ENCODE measurements around the gene GNPTG.

GNPTG gene

DNA sequence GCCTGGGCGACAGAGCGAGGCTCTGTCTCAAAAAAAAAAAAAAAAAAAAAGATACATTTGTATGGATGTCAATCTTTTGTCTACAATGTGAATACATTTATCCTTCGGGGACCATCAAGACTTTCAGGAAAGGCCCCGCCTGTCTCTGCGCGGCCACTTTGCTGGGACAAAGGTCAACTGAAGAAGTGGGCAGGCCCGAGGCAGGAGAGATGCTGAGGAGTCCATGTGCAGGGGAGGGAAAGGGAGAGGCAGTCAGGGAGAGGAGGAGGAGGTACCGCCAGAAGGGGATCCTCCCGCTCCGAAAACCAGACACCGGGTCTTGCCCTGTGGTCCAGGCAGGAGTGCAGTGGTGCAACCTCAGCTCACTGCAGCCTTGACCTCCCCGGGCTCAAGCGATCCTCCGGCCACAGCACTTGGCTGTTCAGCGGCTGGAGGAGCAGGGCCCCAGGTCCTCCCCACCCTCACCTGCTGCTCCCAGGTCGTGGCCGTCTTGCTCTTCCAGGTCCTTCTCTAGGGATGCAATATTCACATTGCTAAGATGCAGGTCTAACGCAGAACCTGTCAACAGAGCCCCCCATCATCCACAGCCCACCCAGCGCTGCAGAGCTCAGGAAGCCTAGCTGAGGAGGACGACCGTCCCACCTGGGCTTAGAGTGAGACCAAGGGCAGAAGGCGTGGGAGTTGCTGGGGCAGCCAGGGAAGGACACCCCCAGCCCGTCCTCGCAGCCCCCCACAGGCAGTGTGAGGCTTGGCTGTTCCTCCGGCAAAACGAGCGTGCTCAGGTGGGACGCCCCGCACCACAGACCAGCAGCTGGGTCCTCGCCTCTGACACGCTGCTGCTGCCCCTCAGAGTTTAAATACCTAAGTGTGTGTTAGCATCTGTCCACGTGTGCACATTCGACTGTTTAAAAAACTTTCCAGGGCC, 19.6 kb downstream of the GNPTG start:
- DNase-seq: no peak

DNA sequence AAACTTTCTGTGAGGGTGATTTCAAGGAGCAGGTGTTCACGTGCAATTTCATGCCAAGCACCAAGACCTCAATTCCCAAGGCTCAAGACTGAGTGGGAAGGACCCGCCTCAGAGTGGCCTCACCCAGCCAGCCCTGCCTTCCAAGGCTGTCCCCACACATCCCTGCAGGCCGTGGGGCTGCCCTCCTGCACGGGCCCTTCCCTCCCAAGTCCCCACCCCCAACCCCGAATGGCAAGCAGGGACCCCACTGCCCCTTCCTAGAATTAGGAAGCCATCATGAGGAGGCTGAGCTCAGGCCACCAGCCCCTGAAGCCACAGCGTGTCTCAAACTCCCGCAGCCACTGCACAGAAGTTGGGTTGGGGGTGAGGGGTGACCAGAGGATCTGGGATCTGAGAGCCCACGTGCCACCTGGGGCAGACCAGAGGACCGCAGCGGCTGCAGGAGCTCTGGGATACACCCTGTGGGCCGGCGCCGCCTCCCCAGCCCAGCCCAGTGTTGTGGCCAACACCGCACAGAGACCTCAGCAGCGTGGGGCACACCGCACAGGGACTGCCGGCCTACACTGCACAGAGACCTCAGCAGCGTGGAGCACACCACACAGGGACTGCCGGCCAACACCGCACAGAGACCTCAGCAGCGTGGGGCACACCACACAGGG, 20.7 kb downstream of the GNPTG start:
- DNase-seq: no peak

DNA sequence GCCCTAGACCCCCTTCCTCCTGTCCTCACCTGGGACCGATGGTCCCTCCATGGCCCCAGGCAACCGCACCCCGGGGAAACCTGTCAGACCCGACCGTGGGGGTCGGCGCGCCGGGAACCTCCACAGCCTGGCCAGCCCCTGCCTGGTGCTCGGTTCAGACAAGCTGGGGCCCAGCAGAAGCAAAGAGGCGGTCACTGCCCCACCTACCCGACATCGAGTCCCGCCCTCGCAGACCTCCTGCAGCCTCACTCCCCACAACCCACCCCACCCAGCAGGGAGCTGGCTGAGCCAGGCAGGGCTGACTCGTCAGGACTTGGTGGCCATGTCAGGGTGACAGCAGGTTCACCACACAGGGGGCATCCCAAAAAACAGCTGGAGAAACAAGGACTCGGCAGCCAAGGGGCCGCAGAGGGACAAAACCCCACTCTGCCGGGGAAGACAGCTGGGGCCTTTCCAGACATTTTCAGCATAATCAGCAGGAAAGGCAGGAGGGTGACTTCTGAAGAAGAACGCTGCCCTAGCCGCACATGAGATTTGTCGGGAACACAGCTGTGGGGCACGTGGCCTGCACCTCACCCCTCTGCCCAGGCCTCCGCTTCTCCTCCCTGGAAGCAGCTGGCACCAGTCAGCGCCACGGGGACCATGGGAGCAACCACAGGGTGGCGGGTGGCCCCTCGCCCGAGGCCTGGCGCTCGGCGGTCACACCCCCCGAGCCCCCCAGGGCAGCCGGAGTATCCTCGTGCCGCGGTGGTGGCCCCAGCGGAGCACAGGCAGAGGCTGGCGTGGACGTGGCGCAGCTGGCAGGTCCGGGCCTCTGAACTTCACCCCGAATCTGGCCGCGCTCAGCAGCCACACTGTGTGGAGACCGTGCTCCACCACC, 22.9 kb downstream of the GNPTG start:
- DNase-seq: no peak

DNA sequence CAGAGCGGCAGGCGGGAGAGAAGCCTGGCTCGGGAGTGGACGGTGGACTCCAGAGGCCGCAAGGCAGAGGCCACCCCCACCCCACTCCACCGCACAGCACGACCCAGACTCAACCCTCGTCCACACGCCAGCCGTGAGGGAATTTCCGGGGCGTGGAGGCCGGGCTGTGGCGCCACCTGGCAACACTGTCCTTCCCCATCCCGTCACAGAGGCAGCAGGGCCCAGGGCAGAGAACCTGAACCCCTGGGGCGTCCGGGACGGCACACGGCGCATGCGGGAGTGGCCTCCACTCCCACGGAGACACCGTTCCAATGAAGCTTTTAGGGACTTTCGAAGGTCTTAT, 23.5 kb downstream of the GNPTG start:
- no peak for DNase-seq

DNA sequence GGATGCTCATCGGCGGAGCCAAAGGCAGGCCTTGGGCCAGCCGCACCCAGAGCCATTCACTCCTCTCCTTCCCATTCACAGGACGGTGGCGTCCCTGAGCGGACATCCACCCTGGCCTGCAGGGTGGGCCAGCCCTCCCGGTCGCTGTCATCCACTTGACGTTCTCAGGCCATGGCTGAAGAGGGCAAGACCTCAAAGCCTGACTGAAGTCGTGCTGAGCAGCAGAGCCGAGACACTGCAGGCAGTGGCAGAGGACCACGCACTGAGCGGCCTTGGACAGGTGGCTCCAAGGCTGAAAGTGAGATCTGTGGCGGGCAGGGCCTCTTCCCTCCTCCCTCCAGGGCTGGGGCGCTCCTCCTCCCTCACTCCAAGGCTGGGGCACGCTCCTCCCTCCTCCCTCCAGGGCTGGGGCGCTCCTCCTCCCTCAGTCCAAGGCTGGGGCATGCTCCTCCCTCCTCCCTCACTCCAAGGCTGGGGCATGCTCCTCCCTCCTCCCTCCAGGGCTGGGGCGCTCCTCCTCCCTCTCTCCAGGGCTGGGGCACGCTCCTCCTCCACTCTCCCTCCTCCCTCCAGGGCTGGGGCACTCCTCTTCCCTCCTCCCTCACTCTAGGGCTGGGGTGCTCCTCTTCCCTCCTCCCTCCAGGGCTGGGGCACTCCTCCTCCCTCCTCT, 24.1 kb downstream of the GNPTG start:
- DNase-seq: no peak

DNA sequence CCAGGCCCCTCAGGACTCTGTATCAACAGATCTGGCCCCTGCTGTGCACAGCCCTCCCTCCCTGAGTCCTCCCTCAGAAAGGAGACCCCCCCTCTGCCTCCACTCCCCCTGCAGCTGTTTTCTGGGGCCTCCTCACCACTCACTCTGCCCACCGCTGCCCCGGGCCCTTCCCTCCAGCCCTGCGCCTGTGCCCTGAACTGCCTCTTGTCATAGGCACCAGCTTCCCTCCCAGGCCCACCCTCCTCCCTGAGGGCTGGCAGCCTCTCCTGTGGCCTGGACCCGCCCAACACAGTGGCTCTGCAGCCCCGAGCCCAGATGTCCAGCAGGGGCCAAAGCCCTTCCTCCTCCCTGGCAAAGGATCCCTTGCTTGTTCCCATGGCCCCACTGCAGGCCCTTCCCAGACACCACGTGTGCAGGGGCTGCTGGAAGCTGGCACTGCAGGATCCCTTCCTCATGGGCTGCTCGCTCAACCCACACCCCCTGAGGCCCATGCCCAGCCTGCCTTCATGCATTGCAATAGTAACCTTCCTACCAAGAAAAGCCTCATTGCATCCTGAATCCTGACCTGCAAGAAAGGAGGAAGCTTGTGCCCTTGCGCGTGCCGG, 25.8 kb downstream of the GNPTG start:
- no peak for DNase-seq

DNA sequence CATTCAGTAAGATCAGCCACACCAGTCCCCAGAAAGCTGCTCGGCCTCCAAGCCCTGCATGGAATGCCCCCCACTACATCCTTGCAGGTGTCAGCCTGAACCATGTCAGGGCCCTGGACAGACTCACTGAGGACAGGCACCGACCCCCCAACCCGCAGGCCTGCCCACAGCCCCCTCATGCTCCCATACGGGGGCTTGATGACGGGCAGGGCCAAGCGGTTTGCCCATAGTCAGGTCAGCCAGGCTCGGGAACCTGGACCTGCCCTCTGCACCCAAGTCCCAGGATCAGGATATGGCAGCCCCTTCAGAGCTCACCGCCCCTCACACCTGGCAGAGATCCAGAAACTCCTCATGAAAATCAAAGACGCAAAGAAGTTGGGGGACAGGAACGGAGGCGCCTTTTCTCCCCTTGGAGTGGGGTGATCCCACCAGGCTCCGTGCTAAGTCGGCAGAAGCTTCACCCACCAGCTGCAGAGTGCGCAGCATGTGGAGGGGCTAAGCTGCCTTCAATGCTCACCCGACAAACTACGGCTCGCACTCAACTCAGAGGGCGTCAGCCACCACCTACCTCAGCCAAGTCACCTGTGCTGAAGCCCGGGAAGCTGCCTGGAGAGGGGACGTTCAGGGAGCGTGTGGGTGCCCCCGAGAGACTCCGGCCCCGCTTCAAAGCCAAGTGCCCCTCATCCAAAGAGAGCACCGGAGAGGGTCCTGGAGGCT, 26.5 kb downstream of the GNPTG start:
- DNase-seq: no peak

DNA sequence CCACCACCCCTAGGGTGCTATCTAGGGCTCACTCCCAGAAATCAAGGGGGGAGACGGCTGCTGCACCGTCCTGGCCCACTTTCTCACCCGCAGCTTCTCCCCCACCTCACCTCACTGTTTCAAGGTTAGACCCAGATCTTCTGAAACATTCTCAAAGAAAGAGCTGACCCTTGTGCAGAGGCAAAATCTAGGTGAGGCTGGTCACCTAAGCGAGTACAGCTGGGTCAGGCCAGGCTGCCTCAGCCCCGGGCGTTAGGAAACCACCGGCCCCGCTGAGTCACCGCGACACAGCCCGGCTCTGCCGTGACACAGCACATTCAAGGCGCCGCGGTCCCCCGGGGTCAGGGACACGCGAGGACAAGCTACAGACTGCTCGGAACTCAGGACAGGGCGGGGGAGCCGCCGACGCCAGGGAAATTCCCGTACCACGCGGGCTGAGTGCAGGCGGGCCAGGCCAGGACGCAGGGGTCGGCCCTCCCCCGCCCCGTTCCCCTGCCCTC, 27.1 kb downstream of the GNPTG start:
- no peak for DNase-seq

DNA sequence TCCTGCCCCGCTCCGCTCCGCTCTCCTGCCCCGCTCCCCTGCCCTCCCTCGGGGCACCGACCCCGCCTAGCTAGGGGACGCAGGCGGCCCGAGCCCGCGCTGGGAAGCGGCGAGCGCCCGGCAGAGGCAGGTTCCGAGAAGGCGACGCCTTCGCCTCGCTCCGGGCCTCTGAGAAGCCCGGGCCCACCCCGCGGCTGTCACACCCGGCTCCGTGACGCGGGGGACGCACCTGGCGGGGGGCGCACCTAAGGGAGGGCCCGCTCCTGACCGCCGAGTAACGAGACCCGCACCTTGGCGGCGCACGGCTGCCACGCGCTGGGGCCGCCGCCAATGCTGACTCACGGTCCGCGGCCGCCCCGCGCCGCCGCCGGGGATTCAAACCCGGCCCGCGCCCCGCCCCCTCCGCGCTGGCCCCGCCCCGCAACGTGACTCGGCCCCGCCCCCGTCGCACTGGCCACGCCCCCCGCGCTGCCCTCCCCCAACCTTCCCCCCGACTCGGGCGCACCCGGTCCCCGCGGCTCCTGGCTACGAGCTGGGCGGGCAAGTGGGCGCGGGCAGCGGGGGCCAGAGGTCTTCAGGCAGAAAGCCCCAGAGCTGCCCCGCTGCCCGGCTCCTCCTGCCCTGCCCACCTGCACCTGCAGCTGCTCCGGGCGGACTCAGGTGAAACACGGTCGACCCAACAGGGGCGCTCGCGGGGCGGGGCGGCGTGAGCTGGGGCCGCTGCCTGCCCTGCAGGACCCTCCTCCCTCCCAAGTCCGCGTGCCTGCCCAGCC, 27.8 kb downstream of the GNPTG start:
- DNase-seq: peak; percentile 74

DNA sequence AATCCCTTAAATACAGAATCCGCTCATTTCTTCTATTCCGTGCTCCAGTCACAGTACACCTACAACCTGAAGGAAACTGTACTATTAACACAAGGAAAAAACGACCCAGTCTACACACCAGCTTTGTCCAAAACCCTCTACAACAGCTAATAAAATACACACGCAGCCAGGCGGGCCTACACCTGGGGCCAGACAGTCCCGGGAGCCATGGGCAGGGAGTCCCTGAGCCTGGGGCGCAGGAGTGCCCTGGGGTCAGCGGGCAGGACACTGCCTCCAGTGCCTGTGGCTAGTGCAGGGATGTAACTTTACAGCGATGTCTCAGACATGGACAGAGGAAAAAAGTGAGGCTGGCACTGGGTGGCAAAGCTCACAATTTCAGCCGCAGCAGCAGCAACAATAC, 28.5 kb downstream of the GNPTG start:
- no peak for DNase-seq

DNA sequence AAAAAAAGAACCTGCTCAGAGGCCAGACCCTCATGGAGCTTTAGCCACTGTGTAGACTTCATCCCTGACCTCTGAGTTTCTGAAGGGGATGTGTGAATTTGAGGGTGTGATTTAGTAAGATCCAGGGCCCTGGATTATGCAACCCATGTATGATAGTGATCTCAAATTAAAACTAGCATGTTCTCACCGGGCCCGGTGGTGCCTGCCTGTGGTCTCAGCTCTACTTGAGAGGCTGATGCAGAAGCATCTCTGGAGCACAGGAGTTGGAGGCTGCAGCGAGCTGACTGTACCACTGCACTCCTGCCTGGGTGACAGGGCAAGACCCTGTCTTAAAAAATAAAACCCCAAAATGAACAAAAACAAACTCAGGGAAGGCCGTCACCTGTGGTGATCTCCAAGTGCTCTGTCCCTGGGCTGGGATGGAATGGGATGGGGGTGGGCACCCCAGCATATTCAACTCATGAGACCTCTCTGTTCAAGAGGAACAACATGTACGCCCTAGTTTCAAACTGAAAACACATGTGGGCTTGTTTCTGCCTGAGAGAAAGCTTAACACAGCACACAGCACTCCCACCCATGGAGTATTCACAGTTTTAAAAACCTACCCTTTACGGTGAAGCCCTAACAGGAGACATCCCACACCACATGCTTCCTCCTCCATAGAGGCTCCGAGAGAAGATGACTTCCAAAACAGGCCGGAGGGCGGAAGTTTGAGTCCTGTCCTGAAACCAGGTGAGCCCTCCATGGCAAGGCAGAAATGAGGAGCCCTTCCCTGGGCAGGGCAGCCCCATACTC, 30.1 kb downstream of the GNPTG start:
- no peak for DNase-seq

DNA sequence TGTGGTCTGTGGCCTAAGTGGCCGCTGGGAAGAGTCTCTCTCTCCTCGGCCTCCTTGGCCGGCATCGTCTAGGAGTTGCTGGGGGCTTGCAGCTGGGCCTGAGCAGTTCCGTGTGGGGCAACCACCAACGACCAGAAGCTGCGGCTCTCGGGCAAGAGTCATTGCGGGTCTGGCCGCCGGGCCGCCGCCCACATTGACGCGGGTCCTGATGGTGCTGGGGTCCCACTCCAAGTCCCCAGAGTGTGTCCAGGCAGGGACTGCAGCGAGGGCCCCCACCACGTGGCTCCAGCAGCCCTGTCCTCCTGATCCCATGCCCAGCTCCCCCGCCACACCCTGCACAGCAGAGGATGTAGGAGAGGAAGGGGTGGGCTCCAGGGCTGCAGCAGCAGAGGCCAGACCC, 31.8 kb downstream of the GNPTG start:
- no peak for DNase-seq

DNA sequence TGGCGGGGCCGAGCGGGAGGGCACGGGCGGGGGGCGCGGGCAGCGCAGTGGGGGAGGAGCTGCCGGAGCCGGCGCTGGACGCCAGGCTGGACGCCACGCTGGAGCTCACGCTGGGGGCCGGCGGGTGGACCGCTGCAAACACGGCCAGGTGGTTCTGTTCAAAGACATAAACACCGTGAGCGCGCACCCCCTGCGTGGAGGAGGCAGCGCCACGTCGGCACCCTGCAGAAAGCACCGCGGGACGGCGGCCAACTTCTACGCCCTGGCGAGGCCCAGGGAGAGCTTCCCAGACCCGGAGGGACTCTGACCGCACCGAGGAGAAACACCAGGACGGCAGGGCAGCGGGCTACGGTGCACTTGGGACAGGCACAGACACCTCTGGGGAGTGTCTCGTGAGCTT, 33.5 kb downstream of the GNPTG start:
- no peak for DNase-seq

DNA sequence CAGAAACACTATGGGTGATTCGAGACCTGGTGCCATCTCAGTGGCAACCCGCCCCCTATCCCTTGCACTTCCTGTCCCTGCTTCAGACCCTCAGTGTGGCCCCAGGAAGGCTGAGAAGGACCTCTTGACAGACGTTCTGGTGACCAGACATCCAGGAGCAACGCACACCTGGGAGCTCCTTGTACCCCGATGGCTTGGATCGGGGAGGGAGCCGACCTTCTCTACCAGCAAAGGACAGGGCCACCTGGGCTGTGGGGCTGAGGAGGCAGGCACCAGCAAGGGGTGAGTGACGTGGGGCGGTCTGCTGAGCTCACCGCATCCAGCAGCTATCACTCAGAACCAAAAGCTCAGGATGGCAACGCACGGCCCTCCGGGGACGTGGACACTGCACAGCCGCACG, 35.6 kb downstream of the GNPTG start:
- no peak for DNase-seq

DNA sequence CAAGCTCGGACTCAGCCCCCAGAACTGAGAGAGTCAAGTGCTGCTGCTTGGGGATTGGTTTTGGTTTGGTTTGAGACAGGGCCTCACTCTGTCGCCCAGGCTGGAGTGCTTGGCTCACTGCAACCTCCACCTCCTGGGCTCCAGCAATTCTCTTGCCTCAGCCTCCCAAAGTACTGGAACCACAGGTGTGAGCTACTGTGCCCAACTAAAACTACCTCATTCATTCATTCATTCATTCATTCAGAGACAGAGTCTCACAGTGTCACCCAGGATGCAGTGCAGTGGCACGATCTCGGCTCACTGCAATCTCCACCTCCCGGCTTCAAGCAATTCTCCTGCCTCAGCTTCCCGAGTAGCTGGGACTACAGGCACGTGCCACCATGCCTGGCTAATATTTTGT, 38.0 kb downstream of the GNPTG start:
- DNase-seq: no peak

DNA sequence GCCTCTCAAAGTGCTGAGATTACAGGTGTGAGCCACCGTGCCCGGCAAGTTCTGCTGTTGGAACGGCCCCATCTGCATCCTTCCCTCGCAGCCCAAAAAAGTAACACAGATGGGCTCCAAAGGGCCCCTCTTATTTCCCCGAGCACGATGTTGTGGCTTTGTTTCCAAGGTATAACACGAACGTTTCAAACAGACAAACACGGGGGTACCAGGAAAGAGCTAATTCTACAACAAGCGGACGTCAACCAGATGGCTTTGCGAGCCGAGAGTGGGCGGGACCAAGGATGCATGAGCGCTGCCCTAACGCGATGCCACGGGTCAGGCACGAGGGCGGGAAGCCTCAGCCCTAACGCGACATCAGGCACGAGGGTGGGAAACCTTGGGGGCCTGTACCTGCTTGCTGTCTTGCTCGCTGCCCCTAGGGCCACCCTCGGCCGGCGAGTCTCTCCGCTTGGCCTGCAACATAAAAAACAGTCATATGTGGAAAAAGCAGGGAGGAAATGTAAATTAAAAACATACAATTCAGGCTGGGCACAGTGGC, 38.6 kb downstream of the GNPTG start:
- DNase-seq: no peak

DNA sequence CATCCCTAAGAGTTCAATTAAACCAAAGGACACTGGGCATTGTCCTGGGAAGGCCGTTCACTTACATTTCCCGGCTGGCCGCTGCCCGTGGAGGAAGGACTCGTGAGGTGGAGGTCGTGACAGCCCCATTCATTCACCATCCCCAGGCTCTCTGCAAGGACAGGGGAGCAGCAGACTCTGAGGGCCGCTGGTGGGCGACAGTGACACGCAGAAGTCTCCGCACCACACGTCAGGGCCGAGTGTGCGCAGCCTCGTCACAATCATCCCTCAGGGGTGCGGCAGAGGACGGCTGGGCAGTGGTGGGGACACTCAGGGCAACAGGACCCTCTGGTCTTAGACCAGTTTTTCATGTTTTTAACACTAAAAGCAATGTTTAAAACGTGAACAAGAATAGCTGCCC, 41.1 kb downstream of the GNPTG start:
- no peak for DNase-seq

DNA sequence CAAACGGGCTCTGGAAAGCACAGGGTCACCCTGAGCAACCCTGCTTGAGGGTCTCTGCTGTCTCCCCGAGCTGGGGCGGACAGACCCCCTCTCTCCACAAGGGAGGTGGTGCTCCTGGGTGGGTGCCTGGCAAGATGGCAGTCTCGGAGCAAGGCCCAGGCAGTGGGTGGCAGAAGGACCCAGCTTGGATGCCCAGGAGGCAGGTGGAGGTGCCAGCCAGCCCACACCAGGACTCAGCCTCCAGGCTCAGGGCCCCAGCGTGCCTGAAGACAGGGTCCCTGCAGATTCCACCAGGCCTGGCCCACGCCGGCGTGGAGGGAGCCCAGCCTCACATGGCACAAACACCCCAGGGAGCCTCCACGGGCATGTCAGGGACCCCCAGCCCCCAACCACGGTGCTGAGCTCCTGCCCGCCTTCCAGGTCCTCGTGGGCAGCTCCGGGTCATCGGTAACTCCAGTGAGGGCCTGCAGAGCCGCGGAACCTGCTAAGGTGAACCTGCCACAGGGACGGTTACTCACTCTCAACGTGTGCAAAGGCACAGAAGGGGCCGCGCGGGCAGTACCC, 42.0 kb downstream of the GNPTG start:
- no peak for DNase-seq
